Ovary (tissue), 9 donors: ENCODE measurements around the gene FGFRL1. TPM values are rescaled to one million over a fixed set of nuclear protein-coding genes. Genes with fewer than 3 reads are reported as not detected.

Experiments
- DNase-seq, 5 donors: peaks; one replicate each; pipeline ENCODE4 v3.0.0-alpha.2; 2019 to 2020
- H3K27ac ChIP-seq, 2 donors: fragments of 200-600 bp; one replicate each; pipeline versions ENCODE4 v1.5.1 to v1.8.0; 2019 to 2022
- H3K27me3 ChIP-seq: fragments of 200-600 bp; one replicate; pipeline ENCODE4 v1.8.0; 2022
- H3K36me3 ChIP-seq: fragments of 200-600 bp; sonication (generic); one replicate; pipeline ENCODE4 v1.5.1; 2019
- H3K4me1 ChIP-seq: one replicate; pipeline ENCODE4 v1.8.1; 2013; ENCODE audit warnings: mild to moderate bottlenecking, moderate library complexity; ENCODE audit not compliant: insufficient read depth
- H3K4me3 ChIP-seq: fragments of 200-600 bp; sonication (generic); one replicate; pipeline ENCODE4 v1.5.1; 2017
- H3K9me3 ChIP-seq, 2 donors: fragments of 200-600 bp in 1 of 2; sonication (generic) in 1 of 2; one replicate each; pipeline versions ENCODE4 v1.5.1 to v1.8.1; 2013 to 2019; ENCODE audit warnings: mild to moderate bottlenecking in 1 of 2, moderate library complexity in 1 of 2
- CTCF ChIP-seq, 3 donors: fragments of 450-650 bp in 2 of 3; fragments of 200-600 bp in 1 of 3; IDR thresholded peaks; one replicate each; pipeline versions ENCODE4 v1.5.1 to v1.8.0; 2016 to 2022; ENCODE audit warnings: antibody characterized with exemption in 3 of 3, mild to moderate bottlenecking in 1 of 3
- EP300 ChIP-seq: sonication (generic); formaldehyde crosslinking; IDR thresholded peaks from one replicate; pipeline ENCODE4 v1.6.1; 2017; ENCODE audit warnings: antibody characterized with exemption
- POLR2A ChIP-seq: fragments of 450-650 bp; IDR thresholded peaks from one replicate; pipeline ENCODE4 v1.6.1; 2017; ENCODE audit warnings: antibody characterized with exemption, mild to moderate bottlenecking, moderate library complexity
- WGBS, 3 donors: extraction: QIAGEN DNeasy Blood & Tissue Kit in 1 of 3; methylation state at CpG; one replicate each; pipeline versions ENCODE4 v1.1.5 to v1.1.7; 2013 to 2017; 5-methylcytosine and 5-hydroxymethylcytosine counted together
- intact Hi-C, 4 donors: fragments of 100-400 bp; cut with DNase I; formaldehyde crosslinking; loops; one replicate each; pipeline versions ENCODE4 v1.11.0 to v1.15.1; 2022 to 2023
- polyA plus RNA-seq, 2 donors: library from polyadenylated mRNA; stranded (reverse); fragments of 200-250 nt in 1 of 2; fragments of 350-450 nt in 1 of 2; fragmentation: Illumina TruSeq in 1 of 2; extraction: RNeasy Lipid Tissue Mini Kit (QIAGEN cat#74804) in 1 of 2; gene quantifications; one replicate each; pipeline ENCODE4 v1.2.3, GENCODE V29; 2013 to 2014
- total RNA-seq, 7 donors: library from RNA; depleted of rRNA in 2 of 7; stranded (reverse); fragments of >200 nt in 2 of 7; fragmentation: NEBNext Ultra II Directional in 3 of 7; extraction: Animal tissue kit (Norgen Biotek cat#: 25700) in 3 of 7; gene quantifications; one replicate each; pipeline versions ENCODE4 v1.1.0 to v1.2.4, GENCODE V29; 2016 to 2023
- donor health status: DM: no; HTN: no; CAD: no; lungs with moderate emphysema.
- donor health status: DM: no; HTN: no; CAD: no.
- donor health status: Bipolar disorder and iron deficiency.
- donor health status: DM: yes; HTN: yes; CAD: no.
- donor health status: DM: no; HTN: no; CAD: no.
- donor health status: DM: yes; HTN: yes; CAD: no.

The FGFRL1 gene
- total and polyA plus RNA-seq, 9 donors: 23.4 to 59.1 (median 38.7) TPM

DNA sequence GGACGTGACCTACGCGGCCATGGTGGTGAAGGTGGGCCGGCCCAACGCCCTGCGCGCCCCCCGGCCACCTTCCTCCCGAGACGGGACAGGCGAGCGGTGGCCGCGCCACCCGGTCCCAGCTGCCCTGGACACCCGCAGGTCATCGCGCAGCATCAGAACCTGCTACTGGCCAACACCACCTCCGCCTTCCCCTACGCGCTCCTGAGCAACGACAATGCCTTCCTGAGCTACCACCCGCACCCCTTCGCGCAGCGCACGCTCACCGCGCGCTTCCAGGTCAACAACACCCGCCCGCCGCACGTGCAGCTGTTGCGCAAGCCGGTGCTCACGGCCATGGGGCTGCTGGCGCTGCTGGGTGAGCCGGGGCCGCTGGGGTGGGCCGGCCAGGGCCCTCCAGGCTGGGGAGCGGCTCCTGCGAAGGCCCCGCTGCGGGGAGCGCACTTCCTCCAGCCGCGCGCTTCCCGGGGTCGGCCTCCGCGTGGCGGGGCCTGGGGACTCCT is 9.2 kb upstream of the FGFRL1 start:
- H3K27me3 ChIP-seq: peaks cover 16% of the 10 kb centered on the region
- peaks cover 13% of the 10 kb centered on the region for H3K4me1 ChIP-seq
- WGBS, 3 donors: 2 to 5% (median 4%) methylated on average over 37 to 54 of the region's 54 CpGs
- H3K36me3 ChIP-seq: no peaks in the 10 kb centered on the region
- TF ChIP-seq EP300 (no peak), POLR2A (no peak), CTCF (IDR thresholded peaks at IDR 0.05) (no peak)
- DNase-seq: peak in 4 of 5 donors; percentile 61 to 79 (median 74)
- H3K4me3 ChIP-seq: no peak overlapping the region
- H3K9me3 ChIP-seq: no peaks in the 10 kb centered on the region
- intact Hi-C loops: no loop called here
- no peak overlapping the region for H3K27ac ChIP-seq

DNA sequence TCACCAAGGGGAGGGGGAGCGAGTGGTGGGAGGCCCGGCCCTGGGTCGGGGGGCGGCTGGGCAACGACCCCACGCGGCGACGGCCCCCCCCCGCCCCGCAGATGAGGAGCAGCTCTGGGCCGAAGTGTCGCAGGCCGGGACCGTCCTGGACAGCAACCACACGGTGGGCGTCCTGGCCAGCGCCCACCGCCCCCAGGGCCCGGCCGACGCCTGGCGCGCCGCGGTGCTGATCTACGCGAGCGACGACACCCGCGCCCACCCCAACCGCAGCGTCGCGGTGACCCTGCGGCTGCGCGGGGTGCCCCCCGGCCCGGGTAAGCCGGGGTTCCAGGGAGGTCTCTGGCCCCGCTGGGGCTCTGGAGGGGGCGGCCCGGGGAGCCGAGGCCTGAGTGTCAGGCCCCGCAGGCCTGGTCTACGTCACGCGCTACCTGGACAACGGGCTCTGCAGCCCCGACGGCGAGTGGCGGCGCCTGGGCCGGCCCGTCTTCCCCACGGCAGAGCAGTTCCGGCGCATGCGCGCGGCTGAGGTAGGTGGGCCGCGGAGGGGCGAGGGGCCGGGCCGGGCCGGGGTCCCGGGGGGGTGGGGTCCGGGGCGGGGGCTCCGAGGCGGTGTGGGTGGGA is 8.7 kb upstream of the FGFRL1 start:
- Histone ChIP-seq H3K27me3 (peaks cover 16% of the 10 kb centered on the region), H3K36me3 (no peaks in the 10 kb centered on the region), H3K9me3 (no peaks in the 10 kb centered on the region), H3K4me1 (peaks cover 9% of the 10 kb centered on the region), H3K27ac (no peak overlapping the region), H3K4me3 (no peak overlapping the region)
- no peak for DNase-seq
- TF ChIP-seq POLR2A (no peak), EP300 (no peak), CTCF (IDR thresholded peaks at IDR 0.05) (no peak)
- 0 to 2% (median 1%) methylated on average over 21 to 75 of the region's 75 CpGs for WGBS, 3 donors
- intact Hi-C loops: no loop called here

DNA sequence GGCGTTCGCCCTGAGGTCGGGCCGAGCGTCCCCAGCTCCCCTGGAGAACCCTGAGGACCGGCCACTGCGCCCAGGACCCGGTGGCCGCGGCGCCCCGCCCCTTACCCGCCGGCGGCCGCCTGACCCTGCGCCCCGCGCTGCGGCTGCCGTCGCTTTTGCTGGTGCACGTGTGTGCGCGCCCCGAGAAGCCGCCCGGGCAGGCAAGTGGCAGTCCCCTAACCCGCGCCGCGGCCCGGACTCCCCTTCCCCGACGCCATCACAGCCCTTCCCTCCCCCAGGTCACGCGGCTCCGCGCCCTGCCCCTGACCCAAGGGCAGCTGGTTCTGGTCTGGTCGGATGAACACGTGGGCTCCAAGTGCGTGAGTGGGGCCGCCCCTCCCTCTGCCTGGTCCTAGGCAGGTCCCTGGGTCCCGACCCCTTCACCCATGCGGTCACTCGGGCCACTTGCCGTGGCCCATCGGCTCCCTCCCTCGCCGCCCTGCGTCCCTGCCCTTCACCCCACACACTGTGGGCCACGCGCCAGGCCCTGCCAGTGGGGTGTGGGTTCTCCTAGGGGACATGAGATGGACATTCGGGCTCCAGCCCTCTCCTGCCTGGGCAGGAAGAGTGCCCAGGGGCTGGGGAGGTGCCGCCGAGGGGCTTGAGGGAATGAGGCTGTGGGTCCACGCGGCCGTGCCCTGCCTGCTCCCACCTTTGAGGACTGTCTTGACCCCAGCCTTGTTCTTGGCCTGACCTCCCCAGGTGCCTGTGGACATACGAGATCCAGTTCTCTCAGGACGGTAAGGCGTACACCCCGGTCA is 8.0 kb upstream of the FGFRL1 start:
- 26 to 30% (median 28%) methylated on average over 55 to 63 of the region's 63 CpGs for WGBS, 3 donors
- no peak for DNase-seq
- H3K9me3 ChIP-seq: no peaks in the 10 kb centered on the region
- intact Hi-C loops: no loop called here
- H3K27me3 ChIP-seq: peaks cover 16% of the 10 kb centered on the region
- H3K4me1 ChIP-seq: peaks cover 6% of the 10 kb centered on the region
- no peak for TF ChIP-seq EP300
- H3K27ac ChIP-seq: no peak overlapping the region
- no peak overlapping the region for H3K4me3 ChIP-seq
- no peaks in the 10 kb centered on the region for H3K36me3 ChIP-seq

DNA sequence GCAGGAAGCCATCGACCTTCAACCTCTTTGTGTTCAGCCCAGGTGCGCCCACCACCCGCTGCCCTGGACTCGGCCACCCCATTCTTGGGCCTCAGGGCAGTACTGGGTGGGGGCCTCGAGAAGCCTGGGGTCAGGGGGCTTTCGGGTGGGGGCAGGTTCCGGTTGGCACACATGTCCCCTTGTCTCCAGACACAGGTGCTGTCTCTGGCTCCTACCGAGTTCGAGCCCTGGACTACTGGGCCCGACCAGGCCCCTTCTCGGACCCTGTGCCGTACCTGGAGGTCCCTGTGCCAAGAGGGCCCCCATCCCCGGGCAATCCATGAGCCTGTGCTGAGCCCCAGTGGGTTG is 7.4 kb upstream of the FGFRL1 start:
- intact Hi-C loops: no loop called here
- TF ChIP-seq CTCF (IDR thresholded peaks at IDR 0.05): no peak
- no peak for TF ChIP-seq POLR2A
- no peak for TF ChIP-seq EP300
- H3K27ac ChIP-seq: no peak overlapping the region

More for the DNA sequence above, 7.4 kb upstream of the FGFRL1 start:
- WGBS, 3 donors: 89 to 90% (median 90%) methylated on average over 10 to 13 of the region's 13 CpGs
- Histone ChIP-seq H3K4me1 (peaks cover 8% of the 10 kb centered on the region), H3K4me3 (no peak overlapping the region), H3K9me3 (no peaks in the 10 kb centered on the region), H3K27me3 (peaks cover 16% of the 10 kb centered on the region), H3K36me3 (no peaks in the 10 kb centered on the region)
- DNase-seq: no peak
